PFSK-1 (cell line): ENCODE results near the gene NCR2.

ENCODE experiments used
- POLR2AphosphoS5 ChIP-seq: IDR thresholded peaks from 2 replicates; pipeline ENCODE4 v1.6.1; 2012; ENCODE audit warnings: low read depth, mild to moderate bottlenecking, control low read depth, low read length, moderate library complexity
- REST ChIP-seq, 2 experiments: IDR thresholded peaks; 2 replicates each; pipeline versions ENCODE4 v1.6.1 to v1.8.0; 2011 to 2012; ENCODE audit warnings: low read depth in 2 of 2, low read length in 2 of 2, control low read depth in 1 of 2, inconsistent platforms in 1 of 2, mild to moderate bottlenecking in 1 of 2, moderate library complexity in 1 of 2; ENCODE audit not compliant: insufficient read depth in 1 of 2
- SIN3A ChIP-seq: IDR thresholded peaks from 2 replicates; pipeline ENCODE4 v1.6.1; 2012; ENCODE audit warnings: mild to moderate bottlenecking, low read length, moderate library complexity, borderline replicate concordance; ENCODE audit not compliant: insufficient read depth
- TAF1 ChIP-seq: IDR thresholded peaks from 2 replicates; pipeline ENCODE4 v1.6.1; 2012; ENCODE audit warnings: low read length, control low read depth, borderline replicate concordance; ENCODE audit not compliant: insufficient read depth

- TF ChIP-seq SIN3A (no peak), REST (IDR thresholded peaks at IDR 0.05; ENCODE audit: insufficient read depth in 1 of 2, low read depth in 2 of 2, low read length in 2 of 2) (no peak), TAF1 (no peak), POLR2AphosphoS5 (no peak)
These were observed 24.9 kb downstream of the NCR2 start for GRCh38 chr6:41360314-41360685.
